Gastroesophageal sphincter (tissue), 4 donors: ENCODE measurements around the gene HTR6. TPM values are rescaled to one million over a fixed set of nuclear protein-coding genes. Genes with fewer than 3 reads are reported as not detected.

ENCODE experiments used
- ATAC-seq: fragments of 150-250 bp; one replicate; pipeline ENCODE4 v1.9.1; 2016; ENCODE audit warnings: mild to moderate bottlenecking, moderate library complexity
- H3K27ac ChIP-seq, 4 donors: fragments of 200-600 bp; sonication (generic) in 3 of 4; 1 replicate in 3 of 4; 2 replicates in 1 of 4; pipeline ENCODE4 v1.5.1; 2016 to 2019
- H3K27me3 ChIP-seq: fragments of 200-600 bp; sonication (generic); one replicate; pipeline ENCODE4 v1.5.1; 2019
- H3K36me3 ChIP-seq, 2 donors: fragments of 200-600 bp; sonication (generic); one replicate each; pipeline ENCODE4 v1.5.1; 2019; ENCODE audit warnings: control low read depth in 1 of 2
- H3K4me1 ChIP-seq, 3 donors: fragments of 200-600 bp; sonication (generic); 1 replicate in 2 of 3; 2 replicates in 1 of 3; pipeline ENCODE4 v1.5.1; 2016 to 2019; ENCODE audit warnings: control low read depth in 2 of 3
- H3K4me3 ChIP-seq, 2 donors: fragments of 200-600 bp; sonication (generic); one replicate each; pipeline ENCODE4 v1.5.1; 2019; ENCODE audit warnings: mild to moderate bottlenecking in 1 of 2, moderate library complexity in 1 of 2
- H3K9me3 ChIP-seq, 3 donors: fragments of 200-600 bp; sonication (generic); one replicate each; pipeline ENCODE4 v1.5.1; 2017 to 2019; ENCODE audit warnings: control low read depth in 2 of 3
- CTCF ChIP-seq, 4 experiments: fragments of 200-600 bp in 2 of 4; fragments of 450-650 bp in 2 of 4; sonication (generic) in 1 of 4; IDR thresholded peaks; one replicate each; pipeline ENCODE4 v1.5.1; 2017 to 2019; ENCODE audit warnings: antibody characterized with exemption in 4 of 4, mild to moderate bottlenecking in 2 of 4, moderate library complexity in 2 of 4
- EP300 ChIP-seq: sonication (generic); formaldehyde crosslinking; IDR thresholded peaks from one replicate; pipeline ENCODE4 v1.6.1; 2017; ENCODE audit warnings: antibody characterized with exemption, mild to moderate bottlenecking
- POLR2A ChIP-seq, 2 donors: fragments of 450-650 bp; IDR thresholded peaks; one replicate each; pipeline ENCODE4 v1.6.1; 2017; ENCODE audit warnings: antibody characterized with exemption in 2 of 2, mild to moderate bottlenecking in 2 of 2, moderate library complexity in 1 of 2
- POLR2AphosphoS5 ChIP-seq: sonication (generic); formaldehyde crosslinking; IDR thresholded peaks from one replicate; pipeline ENCODE4 v1.6.1; 2017; ENCODE audit warnings: antibody characterized with exemption
- WGBS, 2 donors: methylation state at CpG; one replicate each; pipeline ENCODE4 v1.1.5; 2018; ENCODE audit warnings: low coverage in 1 of 2; 5-methylcytosine and 5-hydroxymethylcytosine counted together
- total RNA-seq, 4 donors: library from RNA; depleted of rRNA; stranded (reverse); fragments of >200 nt; gene quantifications; one replicate each; pipeline ENCODE4 v1.1.0, GENCODE V29; 2016

The HTR6 gene
- total RNA-seq, 4 donors from 2014 or later: not detected

- no peak for TF ChIP-seq POLR2AphosphoS5
- WGBS, 2 donors: 80% methylated on average over 7 of the region's 13 CpGs; no CpG with 5 or more reads in 1 of the 2 donors
- Histone ChIP-seq H3K27me3 (peaks cover 12% of the 10 kb centered on the region), H3K9me3 (no peaks in the 10 kb centered on the region), H3K4me1 (peaks cover 0 to 57% (median 14%) of the 10 kb centered on the region in 3 donors), H3K27ac (peak overlapping the region in 3 of 4 donors; percentile 74 to 99 (median 93)), H3K36me3 (peaks cover 0 to 47% of the 10 kb centered on the region in 2 donors), H3K4me3 (no peak overlapping the region)
- ATAC-seq: no peak
These were observed 6.5 kb upstream of the HTR6 start for GRCh38 chr1:19658186-19658585.

DNA sequence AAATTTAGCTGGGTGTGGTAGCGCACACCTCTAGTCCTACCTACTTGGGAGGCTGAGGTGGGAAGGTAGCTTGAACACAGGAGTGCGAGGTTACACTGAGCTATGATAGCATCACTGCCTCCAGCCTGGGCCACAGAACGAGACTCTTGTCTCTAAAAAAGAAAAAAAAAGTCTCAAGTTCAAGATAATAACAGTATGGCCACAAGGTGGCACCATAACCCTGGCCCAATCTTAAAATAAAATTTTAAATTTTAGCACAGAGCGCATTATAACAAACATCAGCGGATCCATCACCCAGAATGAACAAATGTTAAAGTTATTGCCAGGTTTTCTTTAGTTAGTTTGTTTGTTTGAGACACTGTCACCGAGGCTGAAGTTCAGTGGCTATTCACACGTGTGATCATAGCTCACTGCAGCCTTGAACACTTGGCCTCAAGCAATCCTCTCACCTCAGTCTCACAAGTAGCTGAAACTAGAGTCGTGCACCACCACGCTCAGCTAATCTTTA lies 2.9 kb upstream of the HTR6 start:
- ATAC-seq: no peak
- peak; percentile 1 for TF ChIP-seq POLR2AphosphoS5
- no peak for TF ChIP-seq POLR2A (IDR thresholded peaks at IDR 0.05)
- peak in 3 of 4 experiments; percentile 71 to 77 (median 73) for TF ChIP-seq CTCF (IDR thresholded peaks at IDR 0.05)
- TF ChIP-seq EP300: no peak
- Histone ChIP-seq H3K27me3 (peaks cover 46% of the 10 kb centered on the region), H3K4me3 (no peak overlapping the region), H3K9me3 (no peaks in the 10 kb centered on the region), H3K27ac (no peak overlapping the region), H3K4me1 (peaks cover 0 to 39% (median 9%) of the 10 kb centered on the region in 3 donors), H3K36me3 (peaks cover 0 to 20% of the 10 kb centered on the region in 2 donors)
- whole genome bisulfite sequencing, 2 donors: 3 to 6% methylated on average over 6 to 9 of the region's 9 CpGs

DNA sequence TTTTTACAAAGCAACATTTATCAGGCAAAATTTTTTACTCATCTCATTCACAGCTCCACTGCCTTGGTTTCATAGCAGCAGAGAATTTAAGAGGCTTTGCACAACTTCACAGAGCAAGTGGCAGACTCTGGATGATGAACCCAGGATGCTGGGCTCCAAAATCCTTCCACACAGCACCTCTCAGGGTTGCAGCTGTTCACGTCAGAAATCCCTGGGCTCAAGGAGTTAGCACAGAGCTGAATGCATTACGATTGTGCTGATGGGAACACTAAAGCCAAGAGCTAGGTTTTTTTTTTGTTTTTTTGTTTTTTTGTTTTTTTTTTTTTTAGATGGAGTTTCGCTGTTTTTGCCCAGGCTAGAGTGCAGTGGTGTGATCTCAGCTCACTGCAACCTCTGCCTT lies 2.4 kb upstream of the HTR6 start:
- TF ChIP-seq EP300 (no peak), POLR2A (IDR thresholded peaks at IDR 0.05) (no peak), CTCF (IDR thresholded peaks at IDR 0.05) (no peak), POLR2AphosphoS5 (no peak)
- Histone ChIP-seq H3K36me3 (peaks cover 0 to 15% of the 10 kb centered on the region in 2 donors), H3K27me3 (peaks cover 51% of the 10 kb centered on the region), H3K4me1 (peaks cover 0 to 38% (median 9%) of the 10 kb centered on the region in 3 donors), H3K9me3 (no peaks in the 10 kb centered on the region), H3K27ac (no peak overlapping the region), H3K4me3 (no peak overlapping the region)
- no peak for ATAC-seq
- 38 to 48% methylated on average over 2 to 3 of the region's 3 CpGs for WGBS, 2 donors

DNA sequence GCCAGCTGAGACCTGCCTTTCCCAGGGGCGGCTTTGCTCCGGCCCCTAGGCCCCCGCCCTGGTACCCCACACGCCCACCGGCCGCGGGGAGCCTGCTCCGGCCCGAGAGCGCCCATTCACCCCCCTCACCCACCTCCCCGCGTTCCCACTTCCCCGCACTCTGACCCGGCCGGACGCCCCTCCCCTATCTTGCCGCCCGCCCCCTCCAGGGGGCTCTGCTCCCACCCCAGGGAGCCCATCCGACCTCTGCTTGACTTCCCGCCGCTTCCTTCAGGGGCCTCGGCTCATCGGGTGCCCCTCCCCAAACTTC lies 466 bp downstream of the HTR6 start:
- peak overlapping the region in 1 of 2 donors; percentile 46 for H3K4me3 ChIP-seq
- ATAC-seq: no peak
- 0% methylated on average over 1 of the region's 23 CpGs; no CpG with 5 or more reads in 1 of the 2 donors for WGBS, 2 donors
- no peaks in the 10 kb centered on the region for H3K36me3 ChIP-seq
- no peak overlapping the region for H3K27ac ChIP-seq
- peaks cover 0 to 24% (median 9%) of the 10 kb centered on the region in 3 donors for H3K4me1 ChIP-seq
- no peaks in the 10 kb centered on the region for H3K9me3 ChIP-seq
- TF ChIP-seq POLR2AphosphoS5 (no peak), CTCF (IDR thresholded peaks at IDR 0.05) (no peak), EP300 (no peak), POLR2A (IDR thresholded peaks at IDR 0.05) (no peak)
- H3K27me3 ChIP-seq: peaks cover 71% of the 10 kb centered on the region

GRCh38 chr1:19665496-19666465 lies 1.1 kb downstream of the HTR6 start:
- ATAC-seq: no peak
- H3K27me3 ChIP-seq: peaks cover 71% of the 10 kb centered on the region
- no peak for TF ChIP-seq POLR2AphosphoS5
- no peak for TF ChIP-seq EP300
- TF ChIP-seq POLR2A (IDR thresholded peaks at IDR 0.05): no peak
- TF ChIP-seq CTCF (IDR thresholded peaks at IDR 0.05): no peak
- H3K36me3 ChIP-seq: no peaks in the 10 kb centered on the region
- peaks cover 0 to 21% (median 9%) of the 10 kb centered on the region in 3 donors for H3K4me1 ChIP-seq
- no peaks in the 10 kb centered on the region for H3K9me3 ChIP-seq
- no peak overlapping the region for H3K27ac ChIP-seq
- H3K4me3 ChIP-seq: peak overlapping the region in 1 of 2 donors; percentile 46
- 0% methylated on average over 1 of the region's 84 CpGs; no CpG with 5 or more reads in 1 of the 2 donors for WGBS, 2 donors
